DMS153 treated with DMSO at 0.1 percent for 48 hours (cell line): ENCODE measurements around the gene TENM3.

Experiments
- DNase-seq: peaks from one replicate; lab custom pipeline; 2025; ENCODE audit not compliant: unreplicated experiment; lab: John Stamatoyannopoulos, UW

TENM3 gene

GRCh38 chr4:182649698-182650477 is 406.7 kb downstream of the TENM3 start:
- no peak for DNase-seq

GRCh38 chr4:182653596-182653995 is 410.4 kb downstream of the TENM3 start:
- DNase-seq, result no peak

GRCh38 chr4:182655340-182655739 is 412.1 kb downstream of the TENM3 start:
- DNase-seq, result no peak

GRCh38 chr4:182662551-182662950 is 419.3 kb downstream of the TENM3 start:
- no peak for DNase-seq

GRCh38 chr4:182671231-182671630 is 428.0 kb downstream of the TENM3 start:
- DNase-seq, result no peak

- DNase-seq, result no peak
These were observed 428.5 kb downstream of the TENM3 start for GRCh38 chr4:182671749-182672148.

- no peak for DNase-seq
These were observed 435.4 kb downstream of the TENM3 start for GRCh38 chr4:182678590-182678989.

- DNase-seq, result no peak
These were observed 436.3 kb downstream of the TENM3 start for GRCh38 chr4:182679533-182679932.

- no peak for DNase-seq
These were observed 437.0 kb downstream of the TENM3 start for GRCh38 chr4:182680234-182680653.

GRCh38 chr4:182683661-182684060 is 440.5 kb downstream of the TENM3 start:
- DNase-seq, result no peak

- no peak for DNase-seq
These were observed 441.6 kb downstream of the TENM3 start for GRCh38 chr4:182684796-182685195.

GRCh38 chr4:182688081-182688480 is 444.9 kb downstream of the TENM3 start:
- no peak for DNase-seq

GRCh38 chr4:182694551-182694950 is 451.3 kb downstream of the TENM3 start:
- no peak for DNase-seq

- no peak for DNase-seq
These were observed 451.8 kb downstream of the TENM3 start for GRCh38 chr4:182695009-182695408.

GRCh38 chr4:182695842-182696241 is 452.6 kb downstream of the TENM3 start:
- DNase-seq, result no peak

GRCh38 chr4:182697094-182697493 is 453.9 kb downstream of the TENM3 start:
- DNase-seq, result no peak

GRCh38 chr4:182698212-182698611 is 455.0 kb downstream of the TENM3 start:
- DNase-seq, result no peak

GRCh38 chr4:182699201-182699600 is 456.0 kb downstream of the TENM3 start:
- no peak for DNase-seq

GRCh38 chr4:182699795-182700194 is 456.6 kb downstream of the TENM3 start:
- DNase-seq, result no peak

- no peak for DNase-seq
These were observed 457.4 kb downstream of the TENM3 start for GRCh38 chr4:182700362-182701160.

- no peak for DNase-seq
These were observed 460.9 kb downstream of the TENM3 start for GRCh38 chr4:182704077-182704476.

GRCh38 chr4:182704948-182705347 is 461.7 kb downstream of the TENM3 start:
- no peak for DNase-seq
